ENCODE results near the gene RAPGEF6.
A peak's percentile ranks its signal among the peaks of the same experiment; 100 is the strongest.
"Not testable (repeated sequence)": the region's sequence is repeated elsewhere in the genome, so short reads cannot be mapped to it uniquely, and the experiment has no call there.

The RAPGEF6 gene

GRCh38 chr5:131627207-131627865 lies 7.7 kb downstream of the RAPGEF6 start:
- no peaks in the 10 kb centered on the region for H3K36me3 ChIP-seq (ENCODE audit: insufficient read depth, low read length)
- no peak overlapping the region for H3K9ac ChIP-seq (ENCODE audit: low read depth, low read length)
- no peak overlapping the region for H3K4me2 ChIP-seq (ENCODE audit: low read length)
- H3K4me3 ChIP-seq (ENCODE audit: low read length): no peak overlapping the region
- peaks cover 25% of the 10 kb centered on the region for H3K4me1 ChIP-seq (ENCODE audit: control insufficient read depth, insufficient read depth, low read length)
- no peaks in the 10 kb centered on the region for H3K9me3 ChIP-seq (replicated peaks; ENCODE audit: low read length)
- H3K27me3 ChIP-seq (ENCODE audit: control insufficient read depth, insufficient read depth, low read length): no peaks in the 10 kb centered on the region

- H3K9ac ChIP-seq (ENCODE audit: low read depth, low read length): no peak overlapping the region
- H3K9me3 ChIP-seq (replicated peaks; ENCODE audit: low read length): no peaks in the 10 kb centered on the region
- H3K4me3 ChIP-seq (ENCODE audit: low read length): no peak overlapping the region
- H3K27me3 ChIP-seq (ENCODE audit: control insufficient read depth, insufficient read depth, low read length): no peaks in the 10 kb centered on the region
- peaks cover 12% of the 10 kb centered on the region for H3K4me1 ChIP-seq (ENCODE audit: control insufficient read depth, insufficient read depth, low read length)
- H3K4me2 ChIP-seq (ENCODE audit: low read length): peak overlapping the region; percentile 10
- H3K36me3 ChIP-seq (ENCODE audit: insufficient read depth, low read length): peaks cover 3% of the 10 kb centered on the region
These were observed 12.4 kb downstream of the RAPGEF6 start for GRCh38 chr5:131622633-131623032.

DNA sequence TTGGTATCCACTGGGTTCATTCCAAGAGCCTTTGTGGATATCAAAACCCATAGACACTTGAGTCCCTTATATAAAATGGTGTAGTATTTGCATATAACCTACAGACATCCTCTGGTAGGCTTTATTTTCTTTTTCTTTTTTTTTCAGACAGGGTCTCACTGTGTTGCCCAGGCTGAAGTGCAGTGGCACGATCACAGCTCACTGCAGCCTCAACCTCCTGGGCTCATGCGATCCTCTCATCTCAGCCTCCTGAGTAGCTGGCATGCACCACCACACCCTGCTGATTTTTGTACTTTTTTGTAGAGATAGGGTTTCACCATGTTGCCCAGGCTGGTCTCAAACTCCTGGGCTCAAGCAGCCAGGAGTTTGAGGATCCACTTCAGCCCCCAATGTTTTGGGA lies 13.9 kb downstream of the RAPGEF6 start:
- not testable (repeated sequence) for H3K9me3 ChIP-seq (replicated peaks; ENCODE audit: low read length); H3K9ac ChIP-seq (ENCODE audit: low read depth, low read length); H3K4me2 ChIP-seq (ENCODE audit: low read length); H3K36me3 ChIP-seq (ENCODE audit: insufficient read depth, low read length); H3K4me1 ChIP-seq (ENCODE audit: control insufficient read depth, insufficient read depth, low read length); H3K27me3 ChIP-seq (ENCODE audit: control insufficient read depth, insufficient read depth, low read length); H3K4me3 ChIP-seq (ENCODE audit: low read length)

DNA sequence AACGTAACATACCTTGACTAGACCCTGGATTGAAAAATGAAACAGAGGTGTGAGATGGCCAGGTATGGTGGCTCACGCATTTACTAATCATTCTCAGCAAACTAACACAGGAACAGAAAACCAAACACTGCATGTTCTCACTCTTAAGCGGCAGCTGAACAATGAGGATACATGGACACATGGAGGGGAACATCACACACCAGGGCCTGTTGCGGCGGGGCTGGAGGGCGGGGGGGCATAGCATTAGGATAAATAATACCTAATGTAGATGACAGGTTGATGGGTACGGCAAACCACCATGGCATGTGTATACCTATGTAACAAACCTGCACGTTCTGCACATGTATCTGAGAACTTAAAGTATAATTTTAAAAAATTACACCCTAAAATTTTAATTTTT lies 15.9 kb downstream of the RAPGEF6 start:
- no peaks in the 10 kb centered on the region for H3K27me3 ChIP-seq (ENCODE audit: control insufficient read depth, insufficient read depth, low read length)
- H3K4me3 ChIP-seq (ENCODE audit: low read length): no peak overlapping the region
- H3K4me1 ChIP-seq (ENCODE audit: control insufficient read depth, insufficient read depth, low read length): peaks cover 16% of the 10 kb centered on the region
- no peaks in the 10 kb centered on the region for H3K9me3 ChIP-seq (replicated peaks; ENCODE audit: low read length)
- H3K4me2 ChIP-seq (ENCODE audit: low read length): no peak overlapping the region
- H3K36me3 ChIP-seq (ENCODE audit: insufficient read depth, low read length): peaks cover 3% of the 10 kb centered on the region
- no peak overlapping the region for H3K9ac ChIP-seq (ENCODE audit: low read depth, low read length)

DNA sequence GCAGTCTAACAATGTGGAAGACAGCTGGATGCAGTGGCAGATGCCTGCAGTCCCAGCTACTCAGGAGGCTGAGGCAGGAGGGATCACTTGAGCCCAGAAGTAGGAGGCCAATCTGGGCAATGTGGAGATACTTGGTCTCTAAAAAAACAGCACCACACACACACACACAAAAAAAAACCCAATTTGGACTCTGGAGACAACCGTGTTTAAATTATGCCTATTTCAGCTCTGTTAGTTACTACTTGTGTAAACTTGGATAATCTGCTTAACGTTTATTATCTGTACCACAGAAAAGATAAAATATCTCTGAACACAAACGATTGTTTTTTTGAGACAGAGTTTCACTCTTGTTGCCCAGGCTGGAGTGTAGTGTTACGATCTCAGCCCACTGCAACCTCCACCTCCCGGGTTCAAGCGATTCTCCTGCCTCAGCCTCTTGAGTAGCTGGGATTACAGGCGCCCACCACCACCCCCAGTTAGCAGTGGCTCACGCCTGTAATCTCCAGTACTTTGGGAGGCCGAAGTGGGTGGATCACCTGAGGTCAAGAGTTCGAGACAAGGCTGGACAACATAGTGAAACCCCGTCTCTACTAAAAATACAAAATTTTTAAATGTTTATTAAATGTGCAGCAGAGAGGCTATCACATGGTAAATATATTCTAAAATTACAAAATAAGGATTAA lies 17.7 kb downstream of the RAPGEF6 start:
- H3K9me3 ChIP-seq (replicated peaks; ENCODE audit: low read length): no peaks in the 10 kb centered on the region
- no peak overlapping the region for H3K4me2 ChIP-seq (ENCODE audit: low read length)
- H3K36me3 ChIP-seq (ENCODE audit: insufficient read depth, low read length): peaks cover 3% of the 10 kb centered on the region
- no peak overlapping the region for H3K4me3 ChIP-seq (ENCODE audit: low read length)
- no peaks in the 10 kb centered on the region for H3K27me3 ChIP-seq (ENCODE audit: control insufficient read depth, insufficient read depth, low read length)
- peaks cover 9% of the 10 kb centered on the region for H3K4me1 ChIP-seq (ENCODE audit: control insufficient read depth, insufficient read depth, low read length)
- no peak overlapping the region for H3K9ac ChIP-seq (ENCODE audit: low read depth, low read length)

DNA sequence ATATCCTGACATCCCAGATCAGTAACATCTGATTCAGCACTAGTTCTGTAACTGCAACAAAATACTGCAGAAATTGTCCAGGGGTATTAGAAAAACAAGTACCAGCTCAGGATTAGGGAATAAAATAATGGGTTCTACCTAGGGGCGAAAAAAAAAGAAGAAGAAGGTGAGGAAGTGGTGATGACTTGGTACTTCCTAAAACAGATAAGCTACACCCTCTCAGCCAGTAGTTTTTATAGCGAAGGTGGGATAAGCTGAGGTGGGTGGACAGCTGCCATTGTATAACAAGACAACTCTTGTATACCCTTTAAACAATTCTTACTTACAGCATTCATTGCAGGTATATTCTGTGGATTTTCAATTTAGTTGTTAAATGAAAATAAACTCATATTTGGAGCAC lies 19.1 kb downstream of the RAPGEF6 start:
- Histone ChIP-seq H3K4me3 (ENCODE audit: low read length) (no peak overlapping the region), H3K27me3 (ENCODE audit: control insufficient read depth, insufficient read depth, low read length) (no peaks in the 10 kb centered on the region), H3K36me3 (ENCODE audit: insufficient read depth, low read length) (peaks cover 3% of the 10 kb centered on the region), H3K4me1 (ENCODE audit: control insufficient read depth, insufficient read depth, low read length) (peaks cover 8% of the 10 kb centered on the region), H3K9ac (ENCODE audit: low read depth, low read length) (no peak overlapping the region), H3K4me2 (ENCODE audit: low read length) (no peak overlapping the region), H3K9me3 (replicated peaks; ENCODE audit: low read length) (no peaks in the 10 kb centered on the region)

GRCh38 chr5:131613423-131613822 lies 21.6 kb downstream of the RAPGEF6 start:
- no peaks in the 10 kb centered on the region for H3K9me3 ChIP-seq (replicated peaks; ENCODE audit: low read length)
- H3K9ac ChIP-seq (ENCODE audit: low read depth, low read length): no peak overlapping the region
- peaks cover 20% of the 10 kb centered on the region for H3K4me1 ChIP-seq (ENCODE audit: control insufficient read depth, insufficient read depth, low read length)
- H3K4me2 ChIP-seq (ENCODE audit: low read length): no peak overlapping the region
- H3K27me3 ChIP-seq (ENCODE audit: control insufficient read depth, insufficient read depth, low read length): no peaks in the 10 kb centered on the region
- H3K36me3 ChIP-seq (ENCODE audit: insufficient read depth, low read length): no peaks in the 10 kb centered on the region
- no peak overlapping the region for H3K4me3 ChIP-seq (ENCODE audit: low read length)

GRCh38 chr5:131611064-131611381 lies 24.0 kb downstream of the RAPGEF6 start:
- Histone ChIP-seq H3K4me2 (ENCODE audit: low read length) (no peak overlapping the region), H3K27me3 (ENCODE audit: control insufficient read depth, insufficient read depth, low read length) (no peaks in the 10 kb centered on the region), H3K4me1 (ENCODE audit: control insufficient read depth, insufficient read depth, low read length) (peaks cover 20% of the 10 kb centered on the region), H3K4me3 (ENCODE audit: low read length) (no peak overlapping the region), H3K9me3 (replicated peaks; ENCODE audit: low read length) (no peaks in the 10 kb centered on the region), H3K9ac (ENCODE audit: low read depth, low read length) (no peak overlapping the region), H3K36me3 (ENCODE audit: insufficient read depth, low read length) (no peaks in the 10 kb centered on the region)

DNA sequence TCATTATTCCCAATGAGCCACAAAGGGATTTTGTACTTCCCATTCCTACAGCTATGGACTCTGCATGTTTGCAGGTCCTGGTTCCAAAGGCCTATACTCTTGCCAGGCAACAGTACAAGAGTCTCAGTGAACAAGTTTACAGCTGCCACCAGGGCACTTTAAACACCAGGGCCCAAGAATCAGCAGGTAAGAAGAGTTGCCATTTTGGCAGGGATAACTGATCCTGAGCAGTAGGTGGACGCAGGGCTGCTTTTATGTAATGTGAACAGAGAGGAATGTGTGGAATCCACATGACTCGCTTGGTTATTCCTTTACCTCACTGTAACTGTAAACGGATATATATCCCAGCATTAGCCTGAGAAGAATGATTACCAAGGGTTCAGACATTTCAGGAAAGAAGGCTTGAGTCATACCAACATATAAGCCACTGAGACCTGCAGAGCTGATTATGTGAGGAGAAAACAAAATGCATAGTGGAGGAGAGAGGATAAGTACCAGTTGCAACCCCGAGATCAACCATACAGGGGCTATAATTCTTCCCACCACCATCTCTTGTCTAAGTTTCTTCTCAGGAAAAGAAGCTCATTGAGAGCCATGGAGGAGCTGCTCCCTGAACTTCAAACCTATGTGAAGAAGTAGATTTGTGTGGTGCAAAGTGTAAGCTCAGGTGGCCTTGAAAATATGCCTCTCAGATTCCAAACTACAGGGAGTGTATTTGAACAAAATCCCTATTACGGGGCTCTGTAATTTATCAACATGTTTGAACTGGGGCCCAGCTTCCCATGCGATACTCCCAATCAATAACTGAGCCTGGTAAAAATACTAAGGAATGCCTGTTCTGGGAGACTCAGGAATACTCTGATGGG lies 24.6 kb downstream of the RAPGEF6 start:
- H3K4me2 ChIP-seq (ENCODE audit: low read length): peak overlapping the region; percentile 7
- H3K9ac ChIP-seq (ENCODE audit: low read depth, low read length): no peak overlapping the region
- no peaks in the 10 kb centered on the region for H3K9me3 ChIP-seq (replicated peaks; ENCODE audit: low read length)
- H3K4me1 ChIP-seq (ENCODE audit: control insufficient read depth, insufficient read depth, low read length): peaks cover 19% of the 10 kb centered on the region
- H3K4me3 ChIP-seq (ENCODE audit: low read length): no peak overlapping the region
- H3K27me3 ChIP-seq (ENCODE audit: control insufficient read depth, insufficient read depth, low read length): no peaks in the 10 kb centered on the region
- no peaks in the 10 kb centered on the region for H3K36me3 ChIP-seq (ENCODE audit: insufficient read depth, low read length)

DNA sequence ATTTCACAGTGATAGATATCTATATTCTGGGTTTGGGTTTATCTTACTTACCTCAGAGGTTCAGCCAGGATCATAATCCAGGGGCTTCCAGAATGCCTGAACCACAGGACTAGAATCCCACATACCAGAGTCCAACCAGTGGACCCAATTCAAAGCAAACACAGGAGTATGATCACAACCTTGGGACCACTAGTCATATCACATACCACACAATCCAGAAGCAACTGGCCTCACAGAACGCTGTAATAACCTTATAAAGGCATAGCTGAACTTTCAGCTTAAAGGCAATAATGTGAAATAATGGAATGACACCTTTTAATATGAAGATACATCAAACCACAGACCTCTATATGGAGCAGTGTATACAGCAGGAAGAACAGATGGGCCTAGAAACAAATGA lies 25.3 kb downstream of the RAPGEF6 start:
- H3K27me3 ChIP-seq (ENCODE audit: control insufficient read depth, insufficient read depth, low read length): no peaks in the 10 kb centered on the region
- H3K4me2 ChIP-seq (ENCODE audit: low read length): no peak overlapping the region
- H3K9me3 ChIP-seq (replicated peaks; ENCODE audit: low read length): no peaks in the 10 kb centered on the region
- H3K4me3 ChIP-seq (ENCODE audit: low read length): no peak overlapping the region
- no peaks in the 10 kb centered on the region for H3K36me3 ChIP-seq (ENCODE audit: insufficient read depth, low read length)
- H3K9ac ChIP-seq (ENCODE audit: low read depth, low read length): no peak overlapping the region
- H3K4me1 ChIP-seq (ENCODE audit: control insufficient read depth, insufficient read depth, low read length): peaks cover 13% of the 10 kb centered on the region

DNA sequence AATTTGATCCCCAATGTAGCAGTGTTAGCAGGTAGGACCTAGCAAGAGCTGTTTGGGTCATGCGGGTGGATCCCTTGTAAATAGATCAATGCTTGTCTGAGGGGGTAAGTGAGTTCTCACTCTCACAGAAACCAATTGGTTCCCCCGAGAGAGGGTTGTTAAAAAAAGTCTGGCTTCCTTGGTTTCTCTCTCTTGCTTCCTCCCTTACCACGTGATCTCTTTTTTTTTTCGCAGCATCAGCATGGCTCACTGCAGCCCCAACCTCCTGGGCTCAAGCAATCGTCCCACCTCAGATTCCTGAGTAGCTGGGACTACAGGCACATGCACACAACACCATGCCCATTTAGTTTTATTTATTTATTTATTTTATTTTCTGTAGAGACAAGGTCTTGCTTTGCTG lies 26.4 kb downstream of the RAPGEF6 start:
- H3K4me3 ChIP-seq (ENCODE audit: low read length): no peak overlapping the region
- no peak overlapping the region for H3K4me2 ChIP-seq (ENCODE audit: low read length)
- H3K9me3 ChIP-seq (replicated peaks; ENCODE audit: low read length): no peaks in the 10 kb centered on the region
- H3K27me3 ChIP-seq (ENCODE audit: control insufficient read depth, insufficient read depth, low read length): no peaks in the 10 kb centered on the region
- H3K36me3 ChIP-seq (ENCODE audit: insufficient read depth, low read length): no peaks in the 10 kb centered on the region
- peaks cover 13% of the 10 kb centered on the region for H3K4me1 ChIP-seq (ENCODE audit: control insufficient read depth, insufficient read depth, low read length)
- no peak overlapping the region for H3K9ac ChIP-seq (ENCODE audit: low read depth, low read length)
